GM18861 (cell line): ENCODE measurements around the gene KCTD21.

Experiments
- ATAC-seq: cut with Tn5 transposase; IDR thresholded peaks from one replicate; pipeline ENCODE4 v1.9.1; 2021; ENCODE audit not compliant: unreplicated experiment

Gene KCTD21

GRCh38 chr11:78219493-78220217, 31.2 kb upstream of the KCTD21 start:
- no peak for ATAC-seq

GRCh38 chr11:78218707-78219492, 30.5 kb upstream of the KCTD21 start:
- no peak for ATAC-seq

GRCh38 chr11:78217650-78218541, 29.5 kb upstream of the KCTD21 start:
- no peak for ATAC-seq

- no peak for ATAC-seq
Measured at GRCh38 chr11:78216571-78217287, 28.3 kb upstream of the KCTD21 start.

GRCh38 chr11:78216021-78216420, 27.6 kb upstream of the KCTD21 start:
- no peak for ATAC-seq

- no peak for ATAC-seq
Measured at GRCh38 chr11:78214331-78215194, 26.1 kb upstream of the KCTD21 start.

GRCh38 chr11:78213526-78214330, 25.3 kb upstream of the KCTD21 start:
- no peak for ATAC-seq

- no peak for ATAC-seq
Measured at GRCh38 chr11:78212586-78213371, 24.4 kb upstream of the KCTD21 start.

- ATAC-seq, result no peak
Measured at GRCh38 chr11:78211565-78211964, 23.1 kb upstream of the KCTD21 start.

- ATAC-seq, result no peak
Measured at GRCh38 chr11:78210000-78210608, 21.7 kb upstream of the KCTD21 start.

GRCh38 chr11:78209478-78209877, 21.1 kb upstream of the KCTD21 start:
- ATAC-seq, result no peak

- no peak for ATAC-seq
Measured at GRCh38 chr11:78208257-78209165, 20.1 kb upstream of the KCTD21 start.

- no peak for ATAC-seq
Measured at GRCh38 chr11:78207532-78208256, 19.3 kb upstream of the KCTD21 start.

- ATAC-seq, result no peak
Measured at GRCh38 chr11:78205691-78206090, 17.3 kb upstream of the KCTD21 start.

GRCh38 chr11:78205256-78205655, 16.8 kb upstream of the KCTD21 start:
- no peak for ATAC-seq

- no peak for ATAC-seq
Measured at GRCh38 chr11:78203184-78203583, 14.8 kb upstream of the KCTD21 start.
